IPS-20b (cell line): ENCODE measurements around the gene HDAC6.

Experiments
- H3K27ac ChIP-seq: one replicate; pipeline ENCODE4 v1.5.1; 2013; ENCODE audit warnings: low read length
- H3K27me3 ChIP-seq: 2 replicates; pipeline ENCODE4 v1.6.1; 2013; ENCODE audit warnings: mild to moderate bottlenecking, low read length, inconsistent platforms; ENCODE audit not compliant: insufficient read depth
- H3K36me3 ChIP-seq: 2 replicates; pipeline ENCODE4 v1.6.1; 2013; ENCODE audit warnings: low read depth, mild to moderate bottlenecking, inconsistent platforms, low read length, moderate library complexity; ENCODE audit not compliant: insufficient read depth
- H3K4me1 ChIP-seq: 2 replicates; pipeline ENCODE4 v1.6.1; 2013; ENCODE audit warnings: mild to moderate bottlenecking, control low read depth, inconsistent platforms, low read length, moderate library complexity; ENCODE audit not compliant: insufficient read depth
- H3K4me3 ChIP-seq: 2 replicates; pipeline ENCODE4 v1.5.1; 2013; ENCODE audit warnings: mild to moderate bottlenecking, low read length, inconsistent platforms
- H3K9ac ChIP-seq: 2 replicates; pipeline ENCODE4 v1.6.1; 2013; ENCODE audit warnings: low read depth, mild to moderate bottlenecking, inconsistent platforms, low read length, moderate library complexity
- H3K9me3 ChIP-seq: 2 replicates; pipeline ENCODE4 v1.6.1; 2013; ENCODE audit warnings: mild to moderate bottlenecking, low read depth, low read length, inconsistent platforms; ENCODE audit not compliant: insufficient read depth

The HDAC6 gene

DNA sequence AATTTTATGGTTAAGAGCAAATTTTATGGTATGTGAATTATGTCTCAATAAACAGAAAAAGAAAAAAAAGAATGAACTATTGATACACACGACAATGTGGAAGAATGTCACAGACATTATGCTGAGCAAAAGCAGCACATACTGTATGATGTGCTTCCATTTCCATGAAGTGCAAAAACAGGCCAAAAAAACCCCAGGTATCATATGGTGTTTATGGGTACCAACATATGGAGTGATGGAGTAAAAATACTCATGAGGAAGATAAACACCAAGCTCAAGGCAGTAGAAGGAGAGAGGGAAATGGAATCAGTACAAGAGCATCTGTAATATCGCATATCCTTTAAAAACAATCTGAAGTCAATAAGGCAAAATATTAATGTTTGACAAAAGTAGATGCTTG, 19.7 kb upstream of the HDAC6 start:
- Histone ChIP-seq H3K27me3 (no peaks in the 10 kb centered on the region), H3K9me3 (no peaks in the 10 kb centered on the region), H3K36me3 (no peaks in the 10 kb centered on the region), H3K9ac (no peak overlapping the region), H3K4me1 (no peaks in the 10 kb centered on the region), H3K4me3 (no peak overlapping the region), H3K27ac (no peak overlapping the region)

GRCh38 chrX:48782795-48783194, 19.1 kb upstream of the HDAC6 start:
- Histone ChIP-seq H3K4me1 (no peaks in the 10 kb centered on the region), H3K4me3 (no peak overlapping the region), H3K9ac (no peak overlapping the region), H3K9me3 (no peaks in the 10 kb centered on the region), H3K36me3 (no peaks in the 10 kb centered on the region), H3K27ac (no peak overlapping the region), H3K27me3 (no peaks in the 10 kb centered on the region)

DNA sequence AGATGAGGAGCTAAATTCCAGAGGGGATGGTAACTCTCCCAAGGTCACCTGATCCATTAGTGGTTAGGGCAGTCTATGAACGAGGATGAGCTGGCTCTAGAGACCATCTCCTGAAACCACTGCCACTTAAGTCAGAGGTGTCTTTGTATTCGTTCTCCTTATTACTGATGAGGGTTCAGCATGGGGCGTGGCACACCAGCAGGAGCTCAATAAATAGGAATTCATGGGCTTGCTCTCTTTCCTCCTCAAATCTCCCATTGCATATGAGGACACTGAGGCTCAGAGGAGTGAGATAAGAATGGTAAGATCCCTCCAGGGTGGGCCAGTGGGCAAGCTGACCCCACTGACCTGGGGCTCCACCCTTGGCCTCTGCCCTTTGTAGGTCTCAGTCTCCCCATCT, 17.1 kb upstream of the HDAC6 start:
- Histone ChIP-seq H3K4me1 (no peaks in the 10 kb centered on the region), H3K27ac (no peak overlapping the region), H3K27me3 (no peaks in the 10 kb centered on the region), H3K4me3 (no peak overlapping the region), H3K9ac (no peak overlapping the region), H3K9me3 (no peaks in the 10 kb centered on the region), H3K36me3 (no peaks in the 10 kb centered on the region)

GRCh38 chrX:48785186-48785539, 16.7 kb upstream of the HDAC6 start:
- Histone ChIP-seq H3K27ac (no peak overlapping the region), H3K4me1 (no peaks in the 10 kb centered on the region), H3K27me3 (no peaks in the 10 kb centered on the region), H3K36me3 (no peaks in the 10 kb centered on the region), H3K9ac (no peak overlapping the region), H3K4me3 (no peak overlapping the region), H3K9me3 (no peaks in the 10 kb centered on the region)

DNA sequence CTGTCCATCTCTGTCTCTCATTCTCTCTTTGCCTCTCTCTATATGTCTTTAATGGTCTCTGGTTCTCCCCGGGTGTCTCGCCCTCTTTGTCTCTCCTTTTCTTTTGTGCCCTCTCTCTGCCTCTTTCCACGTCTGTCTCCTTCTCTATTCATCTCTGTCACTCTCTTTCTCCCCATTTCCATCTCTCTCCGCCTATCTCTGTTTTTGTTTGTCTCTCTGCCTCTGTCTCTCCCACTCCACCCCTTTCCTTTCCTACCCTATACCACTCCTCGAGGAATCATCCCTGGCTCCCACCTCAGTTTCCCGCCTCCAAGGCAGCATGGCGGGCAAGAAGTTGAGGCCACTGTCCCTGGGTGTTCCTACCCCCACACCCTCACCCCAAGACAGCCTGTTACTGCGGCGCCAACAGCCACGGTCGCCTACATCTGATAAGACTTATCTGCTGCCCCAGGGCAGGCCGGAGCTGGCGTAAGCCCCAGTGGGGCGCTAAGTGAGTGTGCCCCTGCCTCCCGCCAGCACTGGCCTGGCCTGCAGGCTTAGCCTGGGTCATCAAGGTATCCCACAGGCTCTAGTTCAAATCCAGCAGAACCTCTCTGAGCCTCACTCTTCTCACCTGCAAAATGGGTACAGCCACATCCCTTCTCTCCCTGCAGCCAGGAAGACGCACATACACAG, 16.2 kb upstream of the HDAC6 start:
- Histone ChIP-seq H3K27ac (no peak overlapping the region), H3K4me3 (no peak overlapping the region), H3K9me3 (no peaks in the 10 kb centered on the region), H3K4me1 (no peaks in the 10 kb centered on the region), H3K9ac (no peak overlapping the region), H3K36me3 (no peaks in the 10 kb centered on the region), H3K27me3 (no peaks in the 10 kb centered on the region)

- Histone ChIP-seq H3K9me3 (no peaks in the 10 kb centered on the region), H3K27me3 (no peaks in the 10 kb centered on the region), H3K4me3 (no peak within 1 kb of the TSS), H3K27ac (no peak within 1 kb of the TSS), H3K4me1 (no peaks in the 10 kb centered on the region), H3K9ac (no peak within 1 kb of the TSS), H3K36me3 (no peaks in the 10 kb centered on the region)
Observed at GRCh38 chrX:48786341-48786800, 15.5 kb upstream of the HDAC6 start, which contains the start of gene GATA1. Gene GATA1 (plus strand): TSS chrX:48786590. CDS start chrX:48791110, 4,520 bp downstream.

DNA sequence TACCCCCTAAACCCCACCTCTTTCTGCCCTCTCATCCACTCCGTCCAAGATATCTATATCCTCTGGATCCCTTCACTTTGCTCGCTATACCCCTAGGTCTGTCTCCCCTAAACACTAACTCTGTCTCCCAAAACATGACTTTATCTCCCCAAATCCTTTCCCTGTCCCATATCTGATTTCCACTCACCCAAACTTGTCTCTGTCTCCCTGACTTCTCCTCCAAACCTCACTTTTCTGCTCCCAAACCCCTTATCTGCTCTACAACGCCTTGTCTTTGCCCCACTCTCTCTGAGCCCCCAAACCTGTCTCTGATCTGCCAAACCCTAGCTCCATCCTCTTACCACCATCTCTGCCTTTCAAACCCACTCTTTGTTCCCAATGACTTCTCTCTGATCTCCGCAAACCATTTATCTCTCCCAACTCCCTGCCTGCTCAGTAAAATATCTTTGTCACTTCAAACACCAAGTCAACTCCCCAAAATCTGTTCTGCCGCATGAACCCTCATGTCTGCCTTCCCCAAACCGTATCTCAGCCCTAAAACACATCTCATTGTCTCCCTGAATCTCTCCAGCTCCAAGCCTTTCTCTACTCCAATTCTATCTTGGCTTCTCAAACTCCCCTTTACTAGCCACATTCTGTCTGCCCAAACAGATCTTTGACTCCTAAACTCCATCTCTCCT, 14.9 kb upstream of the HDAC6 start:
- H3K9me3 ChIP-seq, result no peaks in the 10 kb centered on the region
- no peak overlapping the region for H3K4me3 ChIP-seq
- H3K9ac ChIP-seq, result no peak overlapping the region
- no peak overlapping the region for H3K27ac ChIP-seq
- H3K36me3 ChIP-seq, result no peaks in the 10 kb centered on the region
- H3K4me1 ChIP-seq, result no peaks in the 10 kb centered on the region
- no peaks in the 10 kb centered on the region for H3K27me3 ChIP-seq

DNA sequence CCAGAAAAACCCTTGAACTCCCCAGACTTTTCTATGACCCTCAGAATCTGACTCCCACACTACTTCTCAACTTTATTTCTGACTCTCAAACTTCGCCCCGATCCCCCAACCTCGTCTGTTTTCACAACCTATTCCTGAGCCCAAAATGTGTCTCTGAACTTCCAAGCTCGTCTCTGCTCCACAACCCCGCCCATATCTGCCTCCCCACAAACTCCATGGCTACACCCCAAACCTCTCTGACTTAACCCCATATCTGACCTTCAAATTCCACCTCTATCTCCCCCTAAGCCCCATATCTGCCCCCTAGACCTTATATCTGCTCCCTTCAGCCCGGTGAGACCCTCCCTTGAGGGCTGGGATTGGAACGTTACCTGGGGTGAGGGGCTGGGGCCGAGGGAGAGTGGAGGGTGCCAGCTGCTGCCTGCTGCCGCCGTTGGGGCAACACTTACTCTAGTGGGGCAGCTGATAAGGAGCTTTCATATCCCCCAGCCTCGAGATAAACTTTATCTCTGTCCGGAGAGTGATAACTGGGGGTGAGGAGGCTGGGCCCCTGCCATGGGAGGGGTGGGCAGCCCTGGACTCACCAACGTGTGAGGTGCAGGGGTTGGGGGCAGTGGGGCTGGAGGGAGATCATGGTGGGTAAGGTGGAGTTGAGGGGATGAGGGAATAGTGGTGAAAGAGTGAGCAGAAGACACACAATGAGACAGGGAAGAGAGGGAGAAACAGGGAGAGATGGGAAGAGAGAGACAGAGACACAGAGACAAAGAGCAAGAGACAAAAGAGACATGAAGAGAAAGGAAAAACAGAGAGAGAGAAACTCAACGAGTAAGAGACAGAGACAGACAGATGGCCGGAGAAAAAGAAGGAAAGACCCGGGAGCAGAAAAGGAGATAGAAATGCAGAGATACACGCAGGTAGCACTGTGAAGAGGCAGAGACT, 14.1 kb upstream of the HDAC6 start:
- no peak overlapping the region for H3K27ac ChIP-seq
- no peaks in the 10 kb centered on the region for H3K36me3 ChIP-seq
- no peaks in the 10 kb centered on the region for H3K9me3 ChIP-seq
- no peak overlapping the region for H3K9ac ChIP-seq
- no peaks in the 10 kb centered on the region for H3K27me3 ChIP-seq
- H3K4me1 ChIP-seq, result no peaks in the 10 kb centered on the region
- H3K4me3 ChIP-seq, result no peak overlapping the region

- Histone ChIP-seq H3K9ac (no peak overlapping the region), H3K4me1 (no peaks in the 10 kb centered on the region), H3K27me3 (no peaks in the 10 kb centered on the region), H3K9me3 (no peaks in the 10 kb centered on the region), H3K27ac (no peak overlapping the region), H3K36me3 (no peaks in the 10 kb centered on the region), H3K4me3 (no peak overlapping the region)
Observed at GRCh38 chrX:48789366-48790220, 12.3 kb upstream of the HDAC6 start.

- H3K36me3 ChIP-seq, result no peaks in the 10 kb centered on the region
- no peak overlapping the region for H3K27ac ChIP-seq
- H3K9ac ChIP-seq, result no peak overlapping the region
- H3K27me3 ChIP-seq, result no peaks in the 10 kb centered on the region
- H3K9me3 ChIP-seq, result no peaks in the 10 kb centered on the region
- H3K4me1 ChIP-seq, result no peaks in the 10 kb centered on the region
- no peak overlapping the region for H3K4me3 ChIP-seq
Observed at GRCh38 chrX:48790477-48790876, 11.4 kb upstream of the HDAC6 start.
